ENCODE measurements around the gene SLC3A2. TPM values are rescaled to one million over a fixed set of nuclear protein-coding genes. Genes with fewer than 3 reads are reported as not detected.

Gene SLC3A2
- total and polyA plus RNA-seq, 2 experiments from 2014 or later, result 335 to 456 TPM

GRCh38 chr11:62853279-62853965 is 27.3 kb upstream of the SLC3A2 start:
- peak overlapping the region; percentile 67 for H3K4me3 ChIP-seq

DNA sequence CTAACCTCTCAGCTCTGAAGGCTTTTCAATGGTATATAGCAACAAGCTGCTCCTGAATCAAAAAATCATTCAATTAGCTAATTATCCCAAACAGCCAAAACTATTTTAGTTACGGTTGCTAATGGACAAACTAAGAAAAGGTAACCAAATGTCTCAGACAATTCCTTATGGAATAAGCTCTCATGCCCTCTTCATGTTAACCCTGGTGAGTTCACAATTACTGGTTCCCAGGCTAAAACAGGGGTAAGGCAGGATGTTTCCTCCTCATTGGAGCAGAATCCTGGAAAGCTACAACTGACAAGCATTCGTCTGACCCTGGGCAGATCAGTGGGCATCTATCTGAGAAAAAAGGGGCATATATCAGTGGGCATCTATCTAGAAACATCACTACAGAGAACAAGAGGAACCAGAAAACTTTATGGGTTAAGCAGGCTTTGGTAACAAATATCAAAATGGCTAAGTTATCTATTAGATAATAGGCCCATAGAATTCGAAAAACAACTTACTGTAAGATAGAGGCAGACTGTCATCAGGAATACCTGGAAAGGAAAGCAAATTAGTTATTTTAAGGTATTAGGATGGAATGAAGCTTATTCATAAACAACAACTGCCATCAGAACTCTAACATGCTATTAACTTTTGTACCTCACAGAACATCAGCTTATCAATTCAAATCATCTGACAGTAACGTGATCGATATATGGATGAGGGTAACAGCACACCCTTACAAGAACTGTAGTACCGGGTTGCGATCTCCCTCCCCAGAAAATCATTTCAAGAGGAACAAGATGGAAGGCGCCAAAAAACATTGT is 26.5 kb upstream of the SLC3A2 start:
- Histone ChIP-seq H3K4me1 (ENCODE audit: insufficient read depth) (peaks cover 35% of the 10 kb centered on the region), H3K79me2 (peaks cover 45% of the 10 kb centered on the region), H3K4me2 (peak overlapping the region; percentile 82), H2AFZ (no peak overlapping the region), H3K27me3 (no peaks in the 10 kb centered on the region), H3K9me3 (ENCODE audit: low read depth) (no peaks in the 10 kb centered on the region), H3K9me2 (replicated peaks; ENCODE audit: insufficient read depth) (no peaks in the 10 kb centered on the region), H4K20me1 (ENCODE audit: insufficient read depth, poor library complexity, severe bottlenecking) (peaks cover 28% of the 10 kb centered on the region), H3K27ac (no peak overlapping the region), H3K36me3 (replicated peaks; ENCODE audit: insufficient read depth, low read depth) (peaks cover 11% of the 10 kb centered on the region), H3K4me3 (peak overlapping the region; percentile 67)
- 7% methylated on average over 8 of the region's 8 CpGs for WGBS (ENCODE audit: low lambda C conversion rate, missing lambda C conversion rate)
- no peak for DNase-seq (ENCODE audit: low spot score)
- TF ChIP-seq, protein P1, sequence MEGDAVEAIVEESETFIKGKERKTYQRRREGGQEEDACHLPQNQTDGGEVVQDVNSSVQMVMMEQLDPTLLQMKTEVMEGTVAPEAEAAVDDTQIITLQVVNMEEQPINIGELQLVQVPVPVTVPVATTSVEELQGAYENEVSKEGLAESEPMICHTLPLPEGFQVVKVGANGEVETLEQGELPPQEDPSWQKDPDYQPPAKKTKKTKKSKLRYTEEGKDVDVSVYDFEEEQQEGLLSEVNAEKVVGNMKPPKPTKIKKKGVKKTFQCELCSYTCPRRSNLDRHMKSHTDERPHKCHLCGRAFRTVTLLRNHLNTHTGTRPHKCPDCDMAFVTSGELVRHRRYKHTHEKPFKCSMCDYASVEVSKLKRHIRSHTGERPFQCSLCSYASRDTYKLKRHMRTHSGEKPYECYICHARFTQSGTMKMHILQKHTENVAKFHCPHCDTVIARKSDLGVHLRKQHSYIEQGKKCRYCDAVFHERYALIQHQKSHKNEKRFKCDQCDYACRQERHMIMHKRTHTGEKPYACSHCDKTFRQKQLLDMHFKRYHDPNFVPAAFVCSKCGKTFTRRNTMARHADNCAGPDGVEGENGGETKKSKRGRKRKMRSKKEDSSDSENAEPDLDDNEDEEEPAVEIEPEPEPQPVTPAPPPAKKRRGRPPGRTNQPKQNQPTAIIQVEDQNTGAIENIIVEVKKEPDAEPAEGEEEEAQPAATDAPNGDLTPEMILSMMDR (IDR thresholded peaks at IDR 0.05; ENCODE audit: poor library complexity), result no peak
- no peak for TF ChIP-seq EZH2phosphoT487 (IDR thresholded peaks at IDR 0.05; ENCODE audit: low read depth, severe bottlenecking, unreplicated experiment)
- TF ChIP-seq EZH2 (IDR thresholded peaks at IDR 0.05; ENCODE audit: borderline replicate concordance), result no peak

More at GRCh38 chr11:62853279-62853965, 27.3 kb upstream of the SLC3A2 start:
- Histone ChIP-seq H3K9me3 (ENCODE audit: low read depth) (no peaks in the 10 kb centered on the region), H3K4me1 (ENCODE audit: insufficient read depth) (peaks cover 33% of the 10 kb centered on the region), H3K9me2 (replicated peaks; ENCODE audit: insufficient read depth) (no peaks in the 10 kb centered on the region), H3K79me2 (peaks cover 45% of the 10 kb centered on the region), H4K20me1 (ENCODE audit: insufficient read depth, poor library complexity, severe bottlenecking) (peaks cover 28% of the 10 kb centered on the region), H2AFZ (no peak overlapping the region), H3K27me3 (no peaks in the 10 kb centered on the region), H3K27ac (no peak overlapping the region), H3K4me2 (peak overlapping the region; percentile 82), H3K36me3 (replicated peaks; ENCODE audit: insufficient read depth, low read depth) (peaks cover 11% of the 10 kb centered on the region)
- TF ChIP-seq, protein P1 (IDR thresholded peaks at IDR 0.05; ENCODE audit: poor library complexity), result no peak
- TF ChIP-seq EZH2phosphoT487 (IDR thresholded peaks at IDR 0.05; ENCODE audit: low read depth, severe bottlenecking, unreplicated experiment), result no peak
- no peak for DNase-seq (ENCODE audit: low spot score)
- 43% methylated on average over 7 of the region's 7 CpGs for WGBS (ENCODE audit: low lambda C conversion rate, missing lambda C conversion rate)

DNA sequence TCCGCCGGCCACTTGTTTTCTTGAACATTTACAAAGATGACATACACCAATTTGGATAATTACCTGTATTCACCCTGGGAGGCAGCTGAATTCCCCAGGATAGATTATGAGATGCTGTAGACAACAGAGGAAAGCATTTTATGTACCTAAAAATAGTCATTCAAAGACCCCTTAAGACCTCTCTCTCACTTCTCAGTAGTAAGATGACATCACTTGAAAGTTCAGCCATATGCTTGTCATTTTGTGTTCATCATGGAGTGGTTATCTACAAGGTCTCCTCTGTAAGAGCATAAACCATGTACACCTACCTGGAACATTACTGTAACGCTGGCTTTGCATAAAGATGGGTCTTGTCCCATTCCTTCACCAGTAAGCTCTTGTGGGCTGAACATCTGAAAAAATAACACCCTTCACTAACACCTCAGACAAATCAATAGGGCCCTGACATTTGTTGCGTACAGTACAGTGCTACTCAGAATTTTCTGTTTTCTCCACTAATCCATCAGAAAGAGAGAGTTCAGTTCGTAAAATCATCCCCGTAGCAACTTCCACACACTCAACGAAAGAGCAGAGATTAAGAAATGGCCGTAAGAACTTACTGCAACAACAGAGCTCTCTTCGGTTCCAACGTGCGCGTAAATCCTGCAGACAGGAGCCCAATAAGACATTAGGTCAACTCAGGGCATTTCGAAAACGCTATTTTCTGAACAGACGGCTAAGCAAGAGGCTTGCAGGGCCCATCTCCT is 25.7 kb upstream of the SLC3A2 start:
- Histone ChIP-seq H3K9me3 (ENCODE audit: low read depth) (no peaks in the 10 kb centered on the region), H4K20me1 (ENCODE audit: insufficient read depth, poor library complexity, severe bottlenecking) (peaks cover 28% of the 10 kb centered on the region), H3K4me1 (ENCODE audit: insufficient read depth) (peaks cover 43% of the 10 kb centered on the region), H3K36me3 (replicated peaks; ENCODE audit: insufficient read depth, low read depth) (peaks cover 11% of the 10 kb centered on the region), H3K27ac (peak overlapping the region; percentile 26), H3K79me2 (peaks cover 49% of the 10 kb centered on the region), H3K27me3 (no peaks in the 10 kb centered on the region), H3K4me3 (peak overlapping the region; percentile 67), H3K4me2 (peak overlapping the region; percentile 82), H2AFZ (no peak overlapping the region), H3K9me2 (replicated peaks; ENCODE audit: insufficient read depth) (no peaks in the 10 kb centered on the region)
- under 1% methylated on average over 15 of the region's 15 CpGs for WGBS (ENCODE audit: low lambda C conversion rate, missing lambda C conversion rate)
- TF ChIP-seq EZH2 (IDR thresholded peaks at IDR 0.05; ENCODE audit: borderline replicate concordance), result no peak
- TF ChIP-seq EZH2phosphoT487 (IDR thresholded peaks at IDR 0.05; ENCODE audit: low read depth, severe bottlenecking, unreplicated experiment), result no peak
- TF ChIP-seq, protein P1 (IDR thresholded peaks at IDR 0.05; ENCODE audit: poor library complexity), result no peak
- no peak for DNase-seq (ENCODE audit: low spot score)
